Astrocyte (in vitro differentiated cells and primary cell): ENCODE results near the gene TMEM141. TPM values are rescaled to one million over a fixed set of nuclear protein-coding genes. Genes with fewer than 3 reads are reported as not detected.
"Not testable (repeated sequence)": the region's sequence is repeated elsewhere in the genome, so short reads cannot be mapped to it uniquely, and the experiment has no call there.

ENCODE experiments used
- DNase-seq: peaks from one replicate; pipeline ENCODE4 v3.0.0-alpha.2; 2010; ENCODE audit warnings: low read depth
- FAIRE-seq: peaks from 2 replicates; lab custom pipeline; 2011; peaks lifted over from hg19 to GRCh38; lab: Jason Lieb, UNC
- H2AFZ ChIP-seq: 2 replicates; pipeline ENCODE4 v1.6.0; 2012; ENCODE audit warnings: low read depth, low read length, inconsistent platforms
- H3K27ac ChIP-seq: 2 replicates; pipeline ENCODE4 v1.5.1; 2011; ENCODE audit warnings: low read depth, low read length, inconsistent platforms
- H3K27me3 ChIP-seq: 2 replicates; pipeline ENCODE4 v1.6.0; 2011; ENCODE audit warnings: low read length, inconsistent platforms; ENCODE audit not compliant: insufficient read depth
- H3K36me3 ChIP-seq: 2 replicates; pipeline ENCODE4 v1.5.1; 2011; ENCODE audit warnings: low read length, inconsistent platforms; ENCODE audit not compliant: insufficient read depth
- H3K4me1 ChIP-seq: 2 replicates; pipeline ENCODE4 v1.5.1; 2011; ENCODE audit warnings: low read length, inconsistent platforms; ENCODE audit not compliant: insufficient read depth
- H3K4me2 ChIP-seq: 2 replicates; pipeline ENCODE4 v1.6.0; 2012; ENCODE audit warnings: low read length, inconsistent platforms
- H3K4me3 ChIP-seq: 2 replicates; pipeline ENCODE4 v1.5.1; 2011; ENCODE audit warnings: low read depth, mild to moderate bottlenecking, low read length, inconsistent platforms; ENCODE audit not compliant: insufficient read depth
- H3K79me2 ChIP-seq: 2 replicates; pipeline ENCODE4 v1.6.0; 2012; ENCODE audit warnings: mild to moderate bottlenecking, low read length, inconsistent platforms; ENCODE audit not compliant: insufficient read depth
- H3K9ac ChIP-seq: 2 replicates; pipeline ENCODE4 v1.6.0; 2012; ENCODE audit warnings: mild to moderate bottlenecking, low read length, inconsistent platforms
- H3K9me3 ChIP-seq: 2 replicates; pipeline ENCODE4 v1.5.1; 2012; ENCODE audit warnings: low read depth, mild to moderate bottlenecking, low read length, inconsistent platforms; ENCODE audit not compliant: insufficient read depth
- H4K20me1 ChIP-seq: 2 replicates; pipeline ENCODE4 v1.6.0; 2012; ENCODE audit warnings: low read length, inconsistent platforms; ENCODE audit not compliant: insufficient read depth
- H3K27ac Mint-ChIP-seq: one replicate; pipeline ENCODE4 v1.8.0; 2021; ENCODE audit warnings: mild to moderate bottlenecking, mixed read lengths; ENCODE audit not compliant: unreplicated experiment
- H3K27me3 Mint-ChIP-seq: one replicate; pipeline ENCODE4 v1.8.0; 2021; ENCODE audit warnings: low read depth, mixed read lengths; ENCODE audit not compliant: unreplicated experiment
- H3K36me3 Mint-ChIP-seq: one replicate; pipeline ENCODE4 v1.8.0; 2021; ENCODE audit warnings: low read depth, mixed read lengths; ENCODE audit not compliant: unreplicated experiment
- H3K4me1 Mint-ChIP-seq: one replicate; pipeline ENCODE4 v1.8.0; 2021; ENCODE audit warnings: low read depth, mixed read lengths; ENCODE audit not compliant: unreplicated experiment
- H3K4me3 Mint-ChIP-seq: one replicate; pipeline ENCODE4 v1.8.0; 2021; ENCODE audit warnings: mild to moderate bottlenecking, moderate library complexity, mixed read lengths; ENCODE audit not compliant: unreplicated experiment
- H3K9me3 Mint-ChIP-seq: one replicate; pipeline ENCODE4 v1.8.0; 2021; ENCODE audit warnings: mild to moderate bottlenecking, mixed read lengths; ENCODE audit not compliant: unreplicated experiment
- EZH2 ChIP-seq: IDR thresholded peaks from 2 replicates; pipeline ENCODE4 v1.6.1; 2012; ENCODE audit warnings: mild to moderate bottlenecking, low read length, inconsistent platforms; ENCODE audit not compliant: insufficient read depth
- total RNA-seq: library from RNA; stranded (reverse); gene quantifications from 2 replicates; pipeline ENCODE4 v1.2.1, GENCODE V29; 2021
- TF ChIP-seq, protein P1 (sequence below): IDR thresholded peaks from 2 replicates; pipeline ENCODE4 v1.5.1; 2011; ENCODE audit warnings: low read depth, mild to moderate bottlenecking, inconsistent platforms, low read length, moderate library complexity; ENCODE audit not compliant: insufficient read depth

The TMEM141 gene
- total RNA-seq, 1 donor from 2014 or later: 40.8 TPM

DNA sequence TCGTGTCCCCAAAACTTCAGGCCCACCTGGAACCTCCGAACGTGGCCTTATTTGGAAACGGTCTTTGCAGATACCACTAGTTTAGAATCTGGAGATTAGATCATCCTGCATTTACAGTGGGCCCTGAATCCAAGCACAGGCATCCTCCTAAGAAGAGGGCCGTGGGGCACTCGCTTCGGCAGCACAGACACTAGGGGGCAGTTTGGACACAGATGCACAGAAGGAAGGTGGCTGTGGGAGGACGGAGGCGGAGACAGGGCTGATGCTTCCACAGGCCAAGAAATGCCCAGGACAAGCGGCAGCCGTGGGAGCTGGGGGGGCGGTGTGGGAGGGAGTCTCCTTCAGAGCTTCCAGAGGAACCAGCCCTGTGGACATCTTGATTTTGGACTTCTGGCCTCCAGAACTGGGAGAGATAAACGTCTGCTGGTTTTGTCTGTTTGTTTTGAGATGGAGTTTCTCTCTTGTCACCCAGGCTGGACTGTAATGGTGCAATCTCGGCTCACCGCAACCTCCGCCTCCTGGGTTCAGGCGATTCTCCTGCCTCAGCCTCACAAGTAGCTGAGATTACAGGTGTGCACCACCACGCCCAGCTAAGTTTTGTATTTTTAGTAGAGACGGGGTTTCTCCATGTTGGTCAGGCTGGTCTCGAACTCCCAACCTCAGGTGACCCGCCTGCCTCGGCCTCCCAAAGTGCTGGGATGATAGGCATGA lies 30.2 kb upstream of the TMEM141 start:
- H3K36me3 ChIP-seq, H3K36me3 Mint-ChIP-seq, H3K4me1 Mint-ChIP-seq, H3K9me3 Mint-ChIP-seq, H3K79me2 ChIP-seq, H3K4me3 Mint-ChIP-seq, H3K9ac ChIP-seq, H3K4me3 ChIP-seq, H3K9me3 ChIP-seq, H3K27ac Mint-ChIP-seq, H3K27ac ChIP-seq, H4K20me1 ChIP-seq, H3K27me3 ChIP-seq, H3K27me3 Mint-ChIP-seq, H2AFZ ChIP-seq, H3K4me1 ChIP-seq, FAIRE-seq: not testable (repeated sequence)
- TF ChIP-seq, protein P1, sequence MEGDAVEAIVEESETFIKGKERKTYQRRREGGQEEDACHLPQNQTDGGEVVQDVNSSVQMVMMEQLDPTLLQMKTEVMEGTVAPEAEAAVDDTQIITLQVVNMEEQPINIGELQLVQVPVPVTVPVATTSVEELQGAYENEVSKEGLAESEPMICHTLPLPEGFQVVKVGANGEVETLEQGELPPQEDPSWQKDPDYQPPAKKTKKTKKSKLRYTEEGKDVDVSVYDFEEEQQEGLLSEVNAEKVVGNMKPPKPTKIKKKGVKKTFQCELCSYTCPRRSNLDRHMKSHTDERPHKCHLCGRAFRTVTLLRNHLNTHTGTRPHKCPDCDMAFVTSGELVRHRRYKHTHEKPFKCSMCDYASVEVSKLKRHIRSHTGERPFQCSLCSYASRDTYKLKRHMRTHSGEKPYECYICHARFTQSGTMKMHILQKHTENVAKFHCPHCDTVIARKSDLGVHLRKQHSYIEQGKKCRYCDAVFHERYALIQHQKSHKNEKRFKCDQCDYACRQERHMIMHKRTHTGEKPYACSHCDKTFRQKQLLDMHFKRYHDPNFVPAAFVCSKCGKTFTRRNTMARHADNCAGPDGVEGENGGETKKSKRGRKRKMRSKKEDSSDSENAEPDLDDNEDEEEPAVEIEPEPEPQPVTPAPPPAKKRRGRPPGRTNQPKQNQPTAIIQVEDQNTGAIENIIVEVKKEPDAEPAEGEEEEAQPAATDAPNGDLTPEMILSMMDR: peak; percentile 47
- H3K4me2 ChIP-seq: peak overlapping the region; percentile 33
- DNase-seq: peak; percentile 39

DNA sequence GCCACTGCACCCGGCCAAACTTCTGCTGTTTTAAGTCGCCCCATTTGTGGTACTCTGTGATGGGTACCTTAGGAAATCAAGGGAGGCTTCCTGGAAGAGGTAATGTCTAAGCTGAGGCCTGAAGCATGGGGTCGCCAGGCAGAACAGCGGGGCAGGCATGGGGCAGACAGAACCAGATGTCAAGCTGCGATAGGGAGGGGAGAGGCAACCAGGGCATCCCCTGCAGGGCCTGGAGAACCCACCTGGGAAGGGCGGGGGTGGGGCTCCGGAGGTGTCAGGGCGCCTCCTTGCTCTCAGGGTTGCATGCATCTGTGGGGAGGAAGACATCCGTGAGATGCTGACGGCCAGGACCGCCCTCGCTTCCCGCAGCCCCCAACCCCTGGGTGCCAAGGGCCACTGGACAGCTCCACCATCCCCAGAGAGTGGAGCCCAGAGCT lies 29.6 kb upstream of the TMEM141 start:
- no peaks in the 10 kb centered on the region for H3K4me1 Mint-ChIP-seq
- H3K36me3 ChIP-seq: no peaks in the 10 kb centered on the region
- no peaks in the 10 kb centered on the region for H3K9me3 Mint-ChIP-seq
- H3K4me1 ChIP-seq: no peaks in the 10 kb centered on the region
- H3K27me3 Mint-ChIP-seq: peaks cover 4% of the 10 kb centered on the region
- no peaks in the 10 kb centered on the region for H3K79me2 ChIP-seq
- H3K36me3 Mint-ChIP-seq: no peaks in the 10 kb centered on the region
- H3K27me3 ChIP-seq: peaks cover 3% of the 10 kb centered on the region
- H3K27ac Mint-ChIP-seq: no peak overlapping the region
- no peaks in the 10 kb centered on the region for H4K20me1 ChIP-seq
- H3K9me3 ChIP-seq: no peaks in the 10 kb centered on the region
- no peak overlapping the region for H3K4me3 ChIP-seq
- FAIRE-seq: no peak
- no peak overlapping the region for H2AFZ ChIP-seq
- H3K9ac ChIP-seq: no peak overlapping the region
- H3K4me2 ChIP-seq: no peak overlapping the region
- H3K4me3 Mint-ChIP-seq: no peak overlapping the region
- no peak for TF ChIP-seq EZH2
- TF ChIP-seq, protein P1: no peak
- DNase-seq: no peak
- no peak overlapping the region for H3K27ac ChIP-seq

DNA sequence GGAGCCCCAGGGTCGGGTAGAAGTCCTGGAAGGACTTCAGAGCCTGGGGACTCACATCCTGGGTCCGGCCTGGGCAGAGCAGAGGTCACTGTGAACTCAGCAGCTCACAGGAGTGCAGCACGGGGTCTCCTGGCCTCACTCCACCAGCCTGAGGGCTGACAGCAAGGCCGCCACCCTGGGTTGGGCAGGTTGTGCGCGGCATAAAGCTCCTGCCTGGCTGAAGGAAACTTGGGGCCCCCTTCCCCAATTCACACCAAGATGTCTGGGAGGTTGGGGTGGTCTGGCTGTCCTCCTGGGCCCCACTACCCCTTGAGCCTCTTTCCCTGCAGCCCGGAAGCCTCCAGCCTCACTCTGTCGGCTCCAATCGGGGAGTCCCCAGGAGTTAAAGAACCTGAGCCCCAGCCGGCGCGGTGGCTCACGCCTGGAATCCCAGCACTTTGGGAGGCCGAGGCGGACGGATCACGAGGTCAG lies 28.9 kb upstream of the TMEM141 start:
- Mint-ChIP-seq H3K27ac (no peak overlapping the region), H3K4me3 (no peak overlapping the region), H3K4me1 (no peaks in the 10 kb centered on the region), H3K36me3 (no peaks in the 10 kb centered on the region), H3K27me3 (peaks cover 8% of the 10 kb centered on the region), H3K9me3 (no peaks in the 10 kb centered on the region)
- Histone ChIP-seq H3K79me2 (no peaks in the 10 kb centered on the region), H3K9me3 (no peaks in the 10 kb centered on the region), H3K9ac (no peak overlapping the region), H3K27ac (no peak overlapping the region), H3K27me3 (peaks cover 3% of the 10 kb centered on the region), H3K4me2 (no peak overlapping the region), H3K4me1 (no peaks in the 10 kb centered on the region), H3K4me3 (no peak overlapping the region), H4K20me1 (no peaks in the 10 kb centered on the region), H3K36me3 (no peaks in the 10 kb centered on the region), H2AFZ (no peak overlapping the region)
- no peak for TF ChIP-seq EZH2
- TF ChIP-seq, protein P1: no peak
- FAIRE-seq: no peak
- no peak for DNase-seq
